Brain microvascular endothelial cell (primary cell): Measurements from ENCODE around the gene MAFG.

Source experiments
- DNase-seq: peaks from one replicate; pipeline ENCODE4 v3.0.0-alpha.2; 2020
- H3K27ac ChIP-seq: fragments of 250-450 bp; sonication (Bioruptor Pico); 2 replicates; pipeline ENCODE4 v1.5.1; 2020; ENCODE audit warnings: mild to moderate bottlenecking, moderate library complexity
- H3K27me3 ChIP-seq: fragments of 250-450 bp; sonication (Bioruptor Pico); replicated peaks from 2 replicates; pipeline ENCODE4 v1.5.1; 2020; ENCODE audit warnings: mild to moderate bottlenecking
- H3K36me3 ChIP-seq: fragments of 250-450 bp; sonication (Bioruptor Pico); replicated peaks from 2 replicates; pipeline ENCODE4 v1.5.1; 2020; ENCODE audit warnings: mild to moderate bottlenecking
- H3K4me3 ChIP-seq: 2 replicates; pipeline ENCODE4 v1.5.1; 2011; ENCODE audit warnings: low read depth, mild to moderate bottlenecking, control low read depth, low read length, moderate library complexity
- in situ Hi-C: cut with HindIII; loops from 2 replicates; pipeline ENCODE4 v1.10.0; 2017; ENCODE audit warnings: low sequenced_read_pairs, low pct_ligation_motif_present
- TF ChIP-seq, protein P1 (sequence below): IDR thresholded peaks from 2 replicates; pipeline ENCODE4 v1.5.1; 2011; ENCODE audit warnings: low read depth, mild to moderate bottlenecking, moderate library complexity, low read length, control low read depth, inconsistent platforms; ENCODE audit errors: missing control alignments

The MAFG gene

DNA sequence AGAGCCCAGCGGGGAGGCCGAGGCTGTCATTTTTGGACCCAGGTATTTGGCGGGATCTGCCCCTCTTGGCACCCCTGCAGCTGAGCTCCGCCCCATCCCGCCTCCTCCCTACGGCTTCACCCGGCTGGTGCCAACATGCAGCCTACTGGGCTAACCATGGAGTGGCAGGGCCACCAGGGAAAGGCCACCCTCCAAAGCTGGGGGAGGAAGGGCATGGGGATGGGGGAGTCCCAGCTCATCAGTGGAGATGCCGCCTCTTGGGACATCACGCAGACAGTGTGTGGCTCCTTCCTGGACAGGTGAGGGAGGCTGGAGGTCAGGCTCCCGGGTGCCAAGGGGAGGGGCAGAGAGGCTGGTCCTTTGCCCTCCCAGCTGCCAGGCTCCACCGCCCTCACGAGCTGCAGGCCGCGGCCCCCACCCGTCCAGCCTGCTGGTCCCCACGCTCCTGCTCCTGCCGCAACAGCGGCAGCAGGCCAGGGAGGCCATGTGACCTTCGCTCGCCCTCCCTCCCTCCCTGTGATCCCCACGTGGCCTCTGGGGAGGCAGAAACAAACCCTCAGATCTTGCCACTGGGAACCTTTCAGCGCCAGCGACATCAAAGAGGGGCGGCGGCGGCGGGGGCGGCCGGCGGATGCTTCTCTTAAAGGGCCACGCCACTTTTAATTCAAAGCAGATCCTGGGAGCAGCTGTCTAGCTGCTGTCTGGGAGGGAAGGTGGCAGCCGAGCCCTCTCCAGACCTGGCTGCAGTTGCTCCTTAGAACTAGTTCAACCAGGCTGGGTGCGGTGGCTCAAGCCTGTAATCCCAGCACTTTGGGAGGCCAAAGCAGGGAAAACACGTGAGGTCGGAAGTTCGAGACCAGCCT is 40.2 kb upstream of the MAFG start:
- Histone ChIP-seq H3K27ac (no peak overlapping the region), H3K4me3 (no peak overlapping the region), H3K36me3 (no peaks in the 10 kb centered on the region), H3K27me3 (peaks cover 30% of the 10 kb centered on the region)
- no peak for DNase-seq
- TF ChIP-seq, protein P1, sequence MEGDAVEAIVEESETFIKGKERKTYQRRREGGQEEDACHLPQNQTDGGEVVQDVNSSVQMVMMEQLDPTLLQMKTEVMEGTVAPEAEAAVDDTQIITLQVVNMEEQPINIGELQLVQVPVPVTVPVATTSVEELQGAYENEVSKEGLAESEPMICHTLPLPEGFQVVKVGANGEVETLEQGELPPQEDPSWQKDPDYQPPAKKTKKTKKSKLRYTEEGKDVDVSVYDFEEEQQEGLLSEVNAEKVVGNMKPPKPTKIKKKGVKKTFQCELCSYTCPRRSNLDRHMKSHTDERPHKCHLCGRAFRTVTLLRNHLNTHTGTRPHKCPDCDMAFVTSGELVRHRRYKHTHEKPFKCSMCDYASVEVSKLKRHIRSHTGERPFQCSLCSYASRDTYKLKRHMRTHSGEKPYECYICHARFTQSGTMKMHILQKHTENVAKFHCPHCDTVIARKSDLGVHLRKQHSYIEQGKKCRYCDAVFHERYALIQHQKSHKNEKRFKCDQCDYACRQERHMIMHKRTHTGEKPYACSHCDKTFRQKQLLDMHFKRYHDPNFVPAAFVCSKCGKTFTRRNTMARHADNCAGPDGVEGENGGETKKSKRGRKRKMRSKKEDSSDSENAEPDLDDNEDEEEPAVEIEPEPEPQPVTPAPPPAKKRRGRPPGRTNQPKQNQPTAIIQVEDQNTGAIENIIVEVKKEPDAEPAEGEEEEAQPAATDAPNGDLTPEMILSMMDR = no peak
- in situ Hi-C loops = no loop called here

DNA sequence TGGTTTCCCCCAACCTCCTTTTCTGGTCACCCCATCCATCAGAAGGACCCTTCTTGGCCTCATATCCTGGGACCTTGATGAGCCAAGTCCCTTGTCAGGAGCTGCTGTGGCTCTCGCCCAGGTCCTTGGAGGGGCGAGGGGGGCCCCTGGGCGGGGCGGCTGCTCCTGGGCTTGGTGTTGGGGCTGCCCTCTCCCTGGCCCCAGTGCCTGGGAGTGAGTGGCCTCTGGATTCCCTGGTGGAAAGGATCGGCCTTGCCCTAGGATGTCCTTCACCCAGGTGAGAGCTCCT is 39.7 kb upstream of the MAFG start:
- in situ Hi-C loops = no loop called here
- DNase-seq = no peak
- TF ChIP-seq, protein P1 = no peak
- Histone ChIP-seq H3K36me3 (no peaks in the 10 kb centered on the region), H3K27ac (no peak overlapping the region), H3K27me3 (peaks cover 35% of the 10 kb centered on the region), H3K4me3 (no peak overlapping the region)

- H3K36me3 ChIP-seq = no peaks in the 10 kb centered on the region
- peaks cover 41% of the 10 kb centered on the region for H3K27me3 ChIP-seq
- DNase-seq = no peak
- H3K4me3 ChIP-seq = no peak overlapping the region
- TF ChIP-seq, protein P1 = no peak
- no peak overlapping the region for H3K27ac ChIP-seq
- in situ Hi-C loops = no loop called here
These were observed 39.1 kb upstream of the MAFG start for GRCh38 chr17:81966343-81967243.

GRCh38 chr17:81964081-81964849 is 36.7 kb upstream of the MAFG start:
- Histone ChIP-seq H3K27me3 (peaks cover 61% of the 10 kb centered on the region), H3K27ac (no peak overlapping the region), H3K36me3 (no peaks in the 10 kb centered on the region), H3K4me3 (no peak overlapping the region)
- TF ChIP-seq, protein P1 = no peak
- no peak for DNase-seq
- in situ Hi-C loops = no loop called here

DNA sequence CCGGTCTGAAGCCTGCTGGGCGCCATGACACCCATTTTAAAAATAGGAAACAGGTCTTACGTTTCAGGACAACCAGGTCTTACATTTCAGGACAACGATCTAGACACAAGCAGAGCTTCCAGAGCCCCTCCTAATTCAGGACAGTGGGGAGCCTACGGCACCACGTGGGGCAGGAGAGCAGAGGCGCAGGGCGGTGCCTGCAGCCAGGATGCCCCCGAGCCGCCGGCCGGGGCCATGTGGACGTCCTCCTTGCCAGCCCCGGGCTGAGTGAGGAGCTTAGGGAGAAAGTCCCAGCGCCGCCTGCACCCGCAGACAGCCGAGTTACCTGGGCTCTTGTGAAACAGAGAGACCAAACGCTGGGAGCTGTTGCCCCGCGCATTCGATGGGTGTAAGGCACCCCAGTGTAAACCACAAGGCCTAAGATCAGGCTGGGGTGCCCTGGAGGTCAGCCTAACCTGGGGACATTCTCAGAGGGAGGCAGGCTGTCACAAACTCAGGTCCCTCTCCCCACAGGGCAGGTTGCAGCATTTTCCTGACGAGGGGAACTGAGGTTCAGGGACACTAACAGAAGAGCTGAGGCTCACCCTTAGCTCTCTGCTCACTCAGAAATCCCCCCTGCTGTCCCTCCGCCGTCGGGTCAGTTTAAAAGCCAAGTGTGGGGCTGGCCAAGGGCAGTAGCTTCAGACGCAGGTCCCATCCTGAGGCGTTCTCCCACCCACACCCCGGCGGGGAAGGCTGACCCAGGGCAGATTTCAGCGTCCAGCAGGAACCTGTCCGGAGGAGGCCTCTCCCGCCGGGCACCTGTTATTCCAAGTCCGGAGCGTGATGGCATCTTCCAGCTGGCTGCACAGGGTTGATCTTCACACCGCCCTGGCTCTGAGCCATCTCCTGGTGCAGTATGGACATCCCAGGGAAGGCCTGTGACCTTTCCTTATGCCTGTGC is 35.2 kb upstream of the MAFG start:
- in situ Hi-C loops = no loop called here
- Histone ChIP-seq H3K27ac (no peak overlapping the region), H3K27me3 (peaks cover 76% of the 10 kb centered on the region), H3K36me3 (no peaks in the 10 kb centered on the region), H3K4me3 (no peak overlapping the region)
- DNase-seq = no peak
- TF ChIP-seq, protein P1 = no peak
